ENCODE results near the gene RNF167.

GRCh38 chr17:4940555-4941318 is 669 bp downstream of the RNF167 start:
- no peak for TF ChIP-seq CTCF (optimal IDR thresholded peaks at IDR 0.05 in 1 of 3, IDR thresholded peaks at IDR 0.05 in 1 of 3, conservative IDR thresholded peaks at IDR 0.05 in 1 of 3; ENCODE audit: extremely low read depth in 1 of 3, insufficient read depth in 2 of 3, low read length in 3 of 3)
- no peak for TF ChIP-seq EZH2 (IDR thresholded peaks at IDR 0.05; ENCODE audit: low read length)

Measured in keratinocyte (primary cell).